SK-N-SH (cell line): ENCODE data around the gene EVI5. TPM values are rescaled to one million over a fixed set of nuclear protein-coding genes. Genes with fewer than 3 reads are reported as not detected.

Experiments used
- CTCF ChIA-PET: fragments of 300-600, 350-600 bp; formaldehyde crosslinking; extraction: SDS; loops from one replicate; lab custom pipeline; 2021; lab: Yijun Ruan, JAX
- POLR2A ChIA-PET: fragments of 350-600 bp; sonication (Branson Sonifier 250); formaldehyde crosslinking; extraction: SDS; loops from one replicate; lab custom pipeline; 2020; ENCODE audit warnings: antibody characterized with exemption, inconsistent platforms; lab: Yijun Ruan, JAX
- DNase-seq: peaks from one replicate; pipeline ENCODE4 v3.0.0; 2012
- H2AFZ ChIP-seq: fragments of 200-600 bp; sonication (generic); 2 replicates; pipeline ENCODE4 v1.8.1; 2016; ENCODE audit warnings: antibody characterized with exemption, mild to moderate bottlenecking, low read depth
- H3F3A ChIP-seq: fragments of 200-600 bp; sonication (generic); replicated peaks from 2 replicates; pipeline ENCODE3; 2016; ENCODE audit warnings: antibody characterized with exemption, mild to moderate bottlenecking; ENCODE audit not compliant: insufficient read depth
- H3K27ac ChIP-seq, 2 experiments: fragments of 200-500 bp in 1 of 2; fragments of 200-600 bp in 1 of 2; sonication (Bioruptor generic) in 1 of 2; sonication (generic), shearing (Covaris generic) in 1 of 2; 2 replicates each; pipeline versions ENCODE4 v1.5.1 to v1.6.1; 2014 to 2016; ENCODE audit warnings: low read depth in 2 of 2, inconsistent platforms in 1 of 2, low read length in 1 of 2, mild to moderate bottlenecking in 1 of 2, mixed read lengths in 1 of 2
- H3K27me3 ChIP-seq: fragments of 200-600 bp; sonication (generic), shearing (Covaris generic); 2 replicates; pipeline ENCODE4 v1.6.1; 2016; ENCODE audit warnings: mixed run types; ENCODE audit not compliant: insufficient read depth
- H3K36me3 ChIP-seq, 2 experiments: fragments of 200-500 bp in 1 of 2; fragments of 200-600 bp in 1 of 2; sonication (Bioruptor generic) in 1 of 2; sonication (generic) in 1 of 2; replicated peaks in 1 of 2; 2 replicates each; pipeline versions ENCODE3 to v1.5.1; 2014 to 2016; ENCODE audit warnings: low read length in 1 of 2, mild to moderate bottlenecking in 1 of 2; ENCODE audit not compliant: insufficient read depth in 2 of 2, control insufficient read depth in 1 of 2
- H3K4me1 ChIP-seq, 2 experiments: fragments of 200-500 bp in 1 of 2; fragments of 200-600 bp in 1 of 2; sonication (Bioruptor generic) in 1 of 2; sonication (generic), shearing (Covaris generic) in 1 of 2; 2 replicates each; pipeline versions ENCODE4 v1.5.1 to v1.6.1; 2014 to 2016; ENCODE audit warnings: low read depth in 1 of 2, low read length in 1 of 2, mixed run types in 1 of 2; ENCODE audit not compliant: insufficient read depth in 2 of 2, control insufficient read depth in 1 of 2
- H3K4me2 ChIP-seq: fragments of 200-600 bp; sonication (generic), shearing (Covaris generic); 2 replicates; pipeline ENCODE4 v1.6.1; 2017; ENCODE audit warnings: mixed run types
- H3K4me3 ChIP-seq, 2 experiments: fragments of 200-500 bp in 1 of 2; fragments of 200-600 bp in 1 of 2; sonication (Bioruptor generic) in 1 of 2; sonication (generic), shearing (Covaris generic) in 1 of 2; 2 replicates each; pipeline versions ENCODE4 v1.5.1 to v1.8.1; 2014 to 2016; ENCODE audit warnings: low read depth in 2 of 2, inconsistent platforms in 1 of 2, low read length in 1 of 2, mild to moderate bottlenecking in 1 of 2, mixed read lengths in 1 of 2, moderate library complexity in 1 of 2
- H3K79me2 ChIP-seq: fragments of 200-600 bp; sonication (generic); 2 replicates; pipeline ENCODE4 v1.8.1; 2017; ENCODE audit warnings: mild to moderate bottlenecking; ENCODE audit not compliant: insufficient read depth
- H3K9ac ChIP-seq: fragments of 200-600 bp; sonication (generic); 2 replicates; pipeline ENCODE4 v1.6.1; 2017; ENCODE audit warnings: mixed run types
- H3K9me2 ChIP-seq: fragments of 200-600 bp; sonication (generic); 2 replicates; pipeline ENCODE4 v1.6.1; 2017; ENCODE audit warnings: mixed run types
- H3K9me3 ChIP-seq: fragments of 200-600 bp; sonication (generic); 2 replicates; pipeline ENCODE4 v1.6.1; 2017; ENCODE audit warnings: mixed run types, mild to moderate bottlenecking, moderate library complexity
- H4K20me1 ChIP-seq: fragments of 200-600 bp; sonication (generic); 2 replicates; pipeline ENCODE4 v1.6.1; 2017; ENCODE audit warnings: mild to moderate bottlenecking, mixed run types; ENCODE audit not compliant: insufficient read depth
- ELF1 ChIP-seq: IDR thresholded peaks from 2 replicates; pipeline ENCODE4 v1.4.0; 2012
- EP300 ChIP-seq, 2 experiments: IDR thresholded peaks; 2 replicates each; pipeline versions ENCODE4 v1.4.0 to v1.6.1; 2012; ENCODE audit warnings: borderline replicate concordance in 1 of 2, low read depth in 1 of 2, low read length in 1 of 2
- EZH2phosphoT487 ChIP-seq: fragments of 200-600 bp; sonication (generic); IDR thresholded peaks from 2 replicates; pipeline ENCODE4 v1.6.1; 2017; ENCODE audit warnings: low read depth, mixed run types, mild to moderate bottlenecking, antibody characterized with exemption, moderate library complexity, borderline replicate concordance
- FOSL2 ChIP-seq: IDR thresholded peaks from 2 replicates; pipeline ENCODE4 v1.4.0; 2012; ENCODE audit warnings: low read depth, mild to moderate bottlenecking, moderate library complexity, borderline replicate concordance
- FOXJ3 ChIP-seq: sonication (generic); formaldehyde crosslinking; IDR thresholded peaks from 2 replicates; pipeline ENCODE4 v1.5.1; 2020; ENCODE audit warnings: mild to moderate bottlenecking, missing genetic modification reagents
- FOXM1 ChIP-seq: IDR thresholded peaks from 2 replicates; pipeline ENCODE4 v1.4.0; 2012; ENCODE audit warnings: low read depth, mild to moderate bottlenecking
- GABPA ChIP-seq: IDR thresholded peaks from 2 replicates; pipeline ENCODE4 v1.4.0; 2012; ENCODE audit warnings: low read depth, mild to moderate bottlenecking
- GATA2 ChIP-seq: sonication (generic); formaldehyde crosslinking; IDR thresholded peaks from 2 replicates; pipeline ENCODE4 v1.5.0; 2020; ENCODE audit warnings: mild to moderate bottlenecking, missing genetic modification reagents
- MAX ChIP-seq: IDR thresholded peaks from 2 replicates; pipeline ENCODE4 v1.4.0; 2012; ENCODE audit warnings: low read depth
- MXI1 ChIP-seq: IDR thresholded peaks from 2 replicates; pipeline ENCODE4 v1.6.1; 2012; ENCODE audit warnings: mild to moderate bottlenecking, low read depth, low read length, improper control_type of control experiment
- NRF1 ChIP-seq: IDR thresholded peaks from 2 replicates; pipeline ENCODE4 v1.6.1; 2012; ENCODE audit warnings: low read depth, mild to moderate bottlenecking, low read length
- RAD21 ChIP-seq: IDR thresholded peaks from 2 replicates; pipeline ENCODE4 v1.6.1; 2012; ENCODE audit warnings: mild to moderate bottlenecking, low read length
- REST ChIP-seq: IDR thresholded peaks from 2 replicates; pipeline ENCODE4 v1.6.1; 2012; ENCODE audit warnings: mild to moderate bottlenecking, low read depth, low read length, moderate library complexity
- TEAD4 ChIP-seq: IDR thresholded peaks from 2 replicates; pipeline ENCODE4 v1.4.0; 2012; ENCODE audit warnings: mild to moderate bottlenecking, borderline replicate concordance; ENCODE audit not compliant: insufficient read depth
- USF1 ChIP-seq: IDR thresholded peaks from 2 replicates; pipeline ENCODE4 v1.4.0; 2012; ENCODE audit warnings: low read depth, borderline replicate concordance
- USF2 ChIP-seq: fragments of 150-350 bp; IDR thresholded peaks from 2 replicates; pipeline ENCODE4 v1.6.1; 2017; ENCODE audit warnings: antibody characterized with exemption, low read length, low read depth, borderline replicate concordance
- WGBS: methylation state at CpG from one replicate; pipeline ENCODE4 v1.1.6; 2017; ENCODE audit warnings: low lambda C conversion rate; 5-methylcytosine and 5-hydroxymethylcytosine counted together
- polyA plus RNA-seq, 3 experiments: library from polyadenylated mRNA; depleted of rRNA; stranded (reverse); fragments of >200 nt; gene quantifications; 2 replicates each; pipeline ENCODE4 v1.2.3, GENCODE V29; 2012

EVI5 gene
- polyA plus RNA-seq, 1 of the 3 experiments (the other 2 are of a cell fraction) = 5.7 TPM

GRCh38 chr1:92619466-92620189 is 165.3 kb downstream of the EVI5 start:
- no peak for DNase-seq
- Histone ChIP-seq H3K9ac (no peak overlapping the region), H3K4me1 (no peaks in the 10 kb centered on the region), H3K9me2 (no peaks in the 10 kb centered on the region), H4K20me1 (no peaks in the 10 kb centered on the region), H2AFZ (no peak overlapping the region), H3K36me3 (peaks cover 8 to 24% of the 10 kb centered on the region in 2 experiments), H3K4me3 (no peak overlapping the region), H3K27ac (no peak overlapping the region), H3K4me2 (no peak overlapping the region), H3K27me3 (no peaks in the 10 kb centered on the region), H3K9me3 (no peaks in the 10 kb centered on the region), H3F3A (peaks cover 4% of the 10 kb centered on the region), H3K79me2 (no peaks in the 10 kb centered on the region)
- TF ChIP-seq TEAD4 (no peak), FOXM1 (no peak), REST (no peak), MXI1 (no peak), GABPA (no peak), MAX (no peak), FOSL2 (no peak), GATA2 (CRISPR knock-in tag) (no peak), USF2 (no peak), EZH2phosphoT487 (no peak), EP300 (IDR thresholded peaks at IDR 0.05; ENCODE audit: borderline replicate concordance in 1 of 2, low read depth in 1 of 2, low read length in 1 of 2) (no peak), FOXJ3 (CRISPR knock-in tag) (no peak), ELF1 (no peak), USF1 (no peak), RAD21 (no peak), NRF1 (no peak)
- ChIA-PET CTCF (no interaction called here), POLR2A (no interaction called here)
- WGBS = 87% methylated on average over 13 of the region's 13 CpGs
